ENCODE measurements around the gene PLIN5.
"Not testable (repeated sequence)": the region's sequence is repeated elsewhere in the genome, so short reads cannot be mapped to it uniquely, and the experiment has no call there.

The PLIN5 gene

DNA sequence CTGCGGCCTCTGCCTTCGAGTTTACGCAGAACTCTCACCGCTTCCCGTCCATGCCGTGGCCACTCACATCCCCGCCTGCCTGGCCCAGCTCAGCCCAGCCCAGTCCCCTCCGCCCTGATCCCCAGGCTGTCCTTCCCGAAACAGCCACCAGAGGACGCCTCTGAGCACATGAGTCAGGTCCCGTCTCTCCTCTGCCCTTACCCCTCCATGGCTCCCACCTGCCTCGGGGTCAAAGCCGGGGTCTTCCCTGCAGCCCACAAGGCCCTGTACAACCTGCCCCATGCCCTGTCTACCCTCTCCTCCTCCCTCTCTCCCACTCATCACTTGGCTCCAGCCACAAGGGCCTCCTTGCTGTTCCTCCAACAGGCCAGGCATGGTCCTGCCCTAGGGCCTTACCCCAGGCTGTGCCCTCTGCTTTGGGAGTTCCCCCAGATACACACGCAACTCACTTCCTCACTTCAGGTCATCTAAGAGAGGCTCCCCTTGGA is 32.6 kb upstream of the PLIN5 start:
- DNase-seq (ENCODE audit: low spot score): peak; percentile 40
- peak; percentile 61 for FAIRE-seq

- DNase-seq (ENCODE audit: low spot score) (no peak), FAIRE-seq (no peak)
These were observed 31.5 kb upstream of the PLIN5 start for GRCh38 chr19:4566402-4567051.

- not testable (repeated sequence) for DNase-seq (ENCODE audit: low spot score)
These were observed 28.5 kb upstream of the PLIN5 start for GRCh38 chr19:4563562-4563961.

DNA sequence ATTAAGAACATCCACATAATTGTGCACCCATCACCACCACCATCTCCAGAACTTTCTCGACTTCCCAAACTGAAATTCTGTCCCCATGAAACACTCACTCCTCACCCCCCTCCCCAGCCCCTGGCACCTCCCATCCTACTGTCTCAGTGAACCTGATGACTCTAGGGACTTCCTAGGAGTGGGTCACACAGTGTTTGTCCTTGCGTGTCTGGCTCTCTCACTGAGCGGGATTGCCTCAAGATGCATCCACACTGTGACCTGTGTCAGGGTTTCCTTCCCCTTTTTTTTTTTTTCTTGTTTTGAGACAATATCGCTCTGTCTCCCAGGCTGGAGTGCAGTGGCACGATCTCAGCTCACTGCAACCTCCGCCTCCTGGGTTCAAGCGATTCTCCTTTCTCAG is 27.1 kb upstream of the PLIN5 start:
- FAIRE-seq; DNase-seq (ENCODE audit: low spot score): not testable (repeated sequence)

More at GRCh38 chr19:4563562-4563961, 28.5 kb upstream of the PLIN5 start:
- not testable (repeated sequence) for FAIRE-seq

- DNase-seq (ENCODE audit: low spot score) (no peak), FAIRE-seq (no peak)
These were observed 24.5 kb upstream of the PLIN5 start, which contains the start of gene SEMA6B for GRCh38 chr19:4559569-4559968. Gene SEMA6B (minus strand): TSS chr19:4559684. CDS start chr19:4558457, 1,227 bp downstream.

DNA sequence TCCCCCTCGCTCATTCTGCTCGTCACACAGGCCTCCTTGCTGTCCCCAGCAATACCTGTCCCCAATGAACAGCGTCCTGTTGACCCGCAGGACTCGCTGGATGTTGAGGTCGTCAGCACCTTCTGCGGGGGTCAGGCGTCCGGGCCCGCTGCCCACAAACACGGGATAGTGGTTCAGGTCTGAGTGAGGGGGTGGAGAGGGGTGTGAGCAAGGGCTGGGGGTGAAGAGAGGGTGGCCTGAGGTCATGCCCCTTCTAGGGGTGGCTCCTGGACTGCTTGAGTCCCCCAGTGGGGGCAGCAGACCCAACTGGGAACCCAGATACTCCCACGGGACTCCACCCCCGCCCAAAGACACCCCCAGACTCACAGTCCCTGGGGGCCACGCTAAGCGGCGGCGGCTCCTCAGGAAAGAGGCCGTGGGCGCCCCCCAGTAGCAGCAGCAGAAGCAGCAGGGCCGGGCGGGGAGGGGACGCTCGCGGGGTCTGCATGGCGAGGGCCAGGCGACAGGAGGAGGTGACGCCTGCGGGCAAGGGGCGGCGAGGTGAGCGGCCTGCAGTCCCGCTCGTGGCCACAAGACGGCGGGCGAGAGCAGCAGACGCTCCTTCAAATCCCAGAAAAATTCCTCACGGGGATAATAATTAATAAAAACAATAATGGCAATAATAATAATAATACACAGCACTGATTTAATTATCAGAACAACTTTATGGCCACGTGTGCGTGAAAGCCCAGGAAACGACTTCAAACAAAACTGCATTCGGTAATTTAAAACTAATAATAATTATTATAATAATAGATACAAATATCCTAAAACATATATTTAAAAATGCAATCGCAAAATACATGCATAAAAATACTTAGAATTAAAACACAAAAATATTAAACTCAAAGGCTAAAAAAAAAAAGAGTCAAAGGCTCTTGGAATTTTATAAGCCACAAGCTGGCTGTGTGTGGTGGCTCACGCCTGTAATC is 23.2 kb upstream of the PLIN5 start:
- no peak for FAIRE-seq

GRCh38 chr19:4557144-4557970 is 22.3 kb upstream of the PLIN5 start:
- DNase-seq (ENCODE audit: low spot score) (no peak), FAIRE-seq (no peak)

More for the DNA sequence above, 23.2 kb upstream of the PLIN5 start:
- DNase-seq (ENCODE audit: low spot score): peak; percentile 52

- FAIRE-seq: no peak
- peak; percentile 72 for DNase-seq (ENCODE audit: low spot score)
These were observed 21.6 kb upstream of the PLIN5 start for GRCh38 chr19:4556597-4557127.

- FAIRE-seq: no peak
- DNase-seq (ENCODE audit: low spot score): no peak
These were observed 20.9 kb upstream of the PLIN5 start for GRCh38 chr19:4555657-4556561.

- no peak for FAIRE-seq
- no peak for DNase-seq (ENCODE audit: low spot score)
These were observed 19.7 kb upstream of the PLIN5 start for GRCh38 chr19:4554717-4555116.

DNA sequence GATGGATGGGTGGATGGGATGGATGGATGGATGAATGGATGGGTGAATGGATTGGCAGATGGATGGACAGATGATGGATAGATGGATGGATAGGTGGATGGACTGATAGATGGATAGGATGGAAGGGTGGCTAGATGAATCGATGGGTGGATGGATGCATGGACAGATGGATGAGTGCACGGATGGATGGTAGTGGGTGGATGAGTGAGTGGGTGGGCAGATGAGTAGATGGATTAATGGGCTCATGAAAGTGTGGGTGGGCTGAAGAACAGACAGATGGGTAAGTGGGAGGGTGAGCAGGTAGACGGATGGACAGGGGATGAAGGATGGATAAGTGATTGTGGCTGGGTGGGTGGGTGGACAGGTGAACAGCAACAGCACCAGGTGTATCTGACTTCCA is 18.8 kb upstream of the PLIN5 start:
- no peak for FAIRE-seq
- DNase-seq (ENCODE audit: low spot score): no peak

DNA sequence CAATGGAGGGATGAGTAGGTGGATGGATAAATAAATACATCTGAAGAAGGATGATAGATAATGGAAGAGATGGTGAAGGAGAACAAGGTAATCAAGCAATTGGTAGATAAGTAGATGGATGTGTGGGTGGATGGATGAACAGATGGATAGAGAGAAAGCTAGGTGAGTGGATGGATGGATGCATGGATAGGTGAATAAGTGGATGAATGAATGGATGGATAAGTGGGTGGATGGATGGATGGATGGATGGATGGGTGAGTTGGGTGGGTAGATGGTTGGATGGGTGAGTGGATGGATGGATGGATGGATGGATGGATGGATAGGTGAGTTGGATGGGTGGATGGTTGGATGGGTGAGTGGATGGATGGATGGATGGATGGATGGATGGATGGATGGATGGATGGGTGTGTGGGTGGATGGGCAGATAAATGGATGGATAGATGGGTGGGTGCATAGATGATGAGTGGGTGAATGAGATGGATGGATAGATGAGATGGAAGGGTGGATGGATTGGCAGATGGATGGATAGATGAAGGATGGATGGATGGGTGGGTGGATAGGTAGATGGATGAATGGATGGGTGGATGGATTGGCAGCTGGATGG is 18.2 kb upstream of the PLIN5 start:
- DNase-seq (ENCODE audit: low spot score) (no peak), FAIRE-seq (peak; percentile 72)

- no peak for DNase-seq (ENCODE audit: low spot score)
- no peak for FAIRE-seq
These were observed 17.4 kb upstream of the PLIN5 start for GRCh38 chr19:4552525-4552819.

DNA sequence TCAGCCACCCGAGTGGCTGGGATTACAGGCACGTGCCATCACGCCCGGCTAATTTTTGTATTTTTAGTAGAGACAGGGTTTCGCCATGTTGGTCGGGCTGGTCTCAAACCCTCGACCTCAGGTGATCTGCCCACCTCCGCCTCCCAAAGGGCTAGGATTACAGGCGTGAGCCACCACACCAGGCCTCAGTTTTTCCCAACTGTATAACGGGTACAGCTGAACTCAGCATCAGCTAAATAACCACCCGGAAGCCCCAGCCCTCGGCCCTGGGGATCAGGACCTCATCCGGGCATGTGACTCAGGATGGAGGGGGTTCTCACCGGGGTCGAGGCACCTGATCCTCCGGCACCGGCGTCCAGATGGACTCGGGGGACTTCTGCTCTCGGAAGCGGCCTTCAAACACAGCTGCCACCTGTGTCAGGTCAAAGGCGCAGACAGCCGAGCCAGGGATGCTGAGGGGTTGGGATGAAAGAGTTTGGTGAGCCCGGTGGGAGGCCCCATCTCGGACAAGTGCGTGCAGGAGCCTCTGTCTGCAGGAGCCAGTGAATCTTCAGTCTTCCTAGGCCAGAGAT is 15.5 kb upstream of the PLIN5 start:
- no peak for FAIRE-seq

GRCh38 chr19:4550018-4550417 is 15.0 kb upstream of the PLIN5 start:
- no peak for FAIRE-seq
- no peak for DNase-seq (ENCODE audit: low spot score)

More for the DNA sequence above, 15.5 kb upstream of the PLIN5 start:
- no peak for DNase-seq (ENCODE audit: low spot score)

DNA sequence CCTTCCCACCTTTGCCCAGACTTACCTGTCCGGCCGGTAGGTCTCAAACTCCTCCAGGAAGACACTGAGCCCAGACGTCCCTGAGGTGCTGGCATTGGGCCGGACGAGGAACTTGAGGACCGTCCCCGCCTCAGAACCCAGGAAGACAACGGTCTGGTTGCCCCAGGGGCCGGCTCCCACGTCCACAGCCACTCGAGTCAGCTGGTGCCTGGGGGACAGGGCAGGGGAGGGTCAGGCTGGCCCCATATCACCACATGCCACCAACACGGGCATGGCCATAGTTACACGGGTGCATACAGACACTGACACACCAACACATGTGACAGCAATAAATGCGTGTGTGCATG is 13.2 kb upstream of the PLIN5 start:
- DNase-seq (ENCODE audit: low spot score) (no peak), FAIRE-seq (no peak)

- FAIRE-seq: no peak
- no peak for DNase-seq (ENCODE audit: low spot score)
These were observed 12.5 kb upstream of the PLIN5 start for GRCh38 chr19:4547303-4548237.

Data from urothelium cell line (cell line).